GM19023 (cell line): ENCODE measurements around the gene GPATCH3.

ENCODE experiments used
- ATAC-seq: cut with Tn5 transposase; IDR thresholded peaks from one replicate; pipeline ENCODE4 v1.9.1; 2021; ENCODE audit warnings: mild to moderate bottlenecking, moderate library complexity; ENCODE audit not compliant: unreplicated experiment

Gene GPATCH3

GRCh38 chr1:26864610-26865480, 35.4 kb downstream of the GPATCH3 start:
- peak; percentile 93 for ATAC-seq

GRCh38 chr1:26863685-26864077, 36.6 kb downstream of the GPATCH3 start:
- ATAC-seq, result no peak

GRCh38 chr1:26862781-26863684, 37.2 kb downstream of the GPATCH3 start, which contains the start of gene SFN:
TSS of gene SFN (plus strand) at chr1:26863149. CDS start at chr1:26863213, 64 bp downstream.
- ATAC-seq, result no peak

DNA sequence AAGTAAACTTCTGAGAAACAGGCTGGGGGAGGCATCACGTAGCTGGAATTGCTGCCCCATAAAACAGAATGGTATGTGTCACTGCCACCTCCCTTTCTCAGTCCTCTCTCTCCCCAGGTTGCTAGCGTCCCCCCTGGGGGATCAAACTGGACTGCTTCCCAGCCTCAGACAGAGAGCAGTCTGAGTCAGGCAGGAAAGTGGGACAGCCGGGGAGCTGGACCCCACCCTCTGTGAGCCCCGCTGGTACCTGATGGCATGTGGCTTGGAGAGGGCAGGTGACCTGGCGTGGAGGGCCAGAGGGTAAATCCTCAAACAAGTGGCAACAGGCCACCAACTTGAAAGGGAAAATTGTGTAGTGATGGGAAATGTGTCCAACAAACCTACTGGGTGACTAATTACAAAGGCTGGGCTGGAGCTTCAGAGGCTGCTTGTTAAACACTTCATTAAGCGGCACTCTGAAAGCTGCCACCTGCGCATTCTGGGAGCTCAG, 38.3 kb downstream of the GPATCH3 start:
- ATAC-seq, result no peak

- ATAC-seq, result no peak
Observed at GRCh38 chr1:26861286-26861701, 39.0 kb downstream of the GPATCH3 start.

GRCh38 chr1:26858891-26859640, 41.2 kb downstream of the GPATCH3 start:
- no peak for ATAC-seq

- no peak for ATAC-seq
Observed at GRCh38 chr1:26858160-26858559, 42.1 kb downstream of the GPATCH3 start.

- ATAC-seq, result no peak
Observed at GRCh38 chr1:26857473-26858060, 42.7 kb downstream of the GPATCH3 start.

GRCh38 chr1:26856604-26857469, 43.4 kb downstream of the GPATCH3 start:
- no peak for ATAC-seq

DNA sequence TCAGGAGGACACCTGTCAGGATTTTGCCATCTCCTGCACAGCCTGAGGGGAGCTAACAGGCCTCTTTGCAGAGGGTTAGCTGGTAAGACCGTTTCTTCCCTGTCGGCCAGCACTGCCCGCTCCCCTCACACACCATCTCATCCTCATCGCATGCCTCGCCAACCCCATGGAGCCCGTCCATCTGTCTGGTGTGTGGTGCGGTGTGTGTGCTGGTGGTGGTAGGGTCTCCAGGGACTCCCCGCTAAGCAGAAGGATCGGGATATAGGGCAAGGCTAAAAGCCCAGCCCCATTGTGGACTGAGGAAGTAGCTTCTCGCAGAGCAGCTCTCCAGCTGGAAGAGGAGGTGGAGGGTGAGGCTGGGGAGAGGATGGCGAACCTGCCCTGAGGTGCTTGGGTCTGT, 44.1 kb downstream of the GPATCH3 start:
- ATAC-seq, result no peak

GRCh38 chr1:26855636-26856035, 44.6 kb downstream of the GPATCH3 start:
- no peak for ATAC-seq

- ATAC-seq, result no peak
Observed at GRCh38 chr1:26854906-26855305, 45.4 kb downstream of the GPATCH3 start.

DNA sequence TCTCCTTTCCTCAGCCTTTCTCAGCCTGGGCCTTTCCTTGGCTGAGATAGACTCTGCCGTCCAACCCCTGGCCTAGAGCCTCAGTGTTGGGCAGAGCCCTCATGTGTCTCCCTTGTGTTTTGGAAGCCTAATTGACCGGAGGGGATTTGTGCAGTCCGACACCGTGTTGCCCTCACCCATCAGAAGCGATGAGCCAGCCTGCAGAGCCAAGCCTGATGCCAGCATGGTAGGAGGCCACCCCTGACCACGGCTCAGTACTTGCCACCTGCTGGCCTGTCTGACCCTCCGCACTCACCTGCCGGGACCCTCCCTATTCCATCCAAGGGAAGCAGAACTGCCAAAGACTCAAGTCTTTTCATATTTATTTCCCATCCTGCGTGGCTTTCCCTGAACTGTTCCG, 46.7 kb downstream of the GPATCH3 start:
- ATAC-seq, result no peak

DNA sequence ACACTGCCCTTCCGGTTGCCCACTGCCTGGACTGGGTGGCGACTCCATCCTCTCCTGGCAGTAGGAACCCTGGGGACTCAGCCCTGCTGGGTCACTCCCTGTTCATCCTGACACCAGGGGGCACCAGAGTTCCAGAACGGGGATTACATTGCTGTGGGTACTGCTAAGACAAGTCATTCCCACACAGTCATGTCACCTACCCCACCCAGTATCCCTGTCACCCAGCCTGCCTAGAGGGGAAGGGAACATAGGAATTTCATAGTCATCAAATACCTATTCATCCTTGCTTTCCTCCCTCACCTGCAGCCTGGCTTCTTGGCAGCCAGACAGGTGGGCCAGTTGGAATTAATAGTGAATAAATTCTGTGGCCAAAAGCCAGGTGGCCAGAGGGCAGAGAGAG, 47.1 kb downstream of the GPATCH3 start:
- no peak for ATAC-seq

DNA sequence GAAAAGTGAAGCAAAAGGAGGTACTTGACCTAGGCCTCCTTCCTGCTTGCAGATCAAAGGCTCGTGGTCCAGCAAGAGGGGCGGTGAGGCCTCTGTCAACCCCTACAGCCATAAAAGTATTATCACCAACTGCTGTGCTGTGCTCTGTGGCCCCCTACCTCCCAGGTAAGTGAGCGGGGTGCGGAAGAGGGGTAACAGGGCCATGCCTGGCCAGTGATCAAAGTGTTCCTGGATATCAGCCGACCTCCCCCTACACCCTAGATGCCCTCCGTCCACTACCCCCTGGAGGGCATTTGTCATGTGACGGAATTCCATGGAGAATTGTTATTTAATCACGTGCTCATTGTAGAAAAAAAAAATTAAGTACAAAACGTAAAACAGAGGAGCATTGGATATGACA, 47.6 kb downstream of the GPATCH3 start:
- no peak for ATAC-seq

DNA sequence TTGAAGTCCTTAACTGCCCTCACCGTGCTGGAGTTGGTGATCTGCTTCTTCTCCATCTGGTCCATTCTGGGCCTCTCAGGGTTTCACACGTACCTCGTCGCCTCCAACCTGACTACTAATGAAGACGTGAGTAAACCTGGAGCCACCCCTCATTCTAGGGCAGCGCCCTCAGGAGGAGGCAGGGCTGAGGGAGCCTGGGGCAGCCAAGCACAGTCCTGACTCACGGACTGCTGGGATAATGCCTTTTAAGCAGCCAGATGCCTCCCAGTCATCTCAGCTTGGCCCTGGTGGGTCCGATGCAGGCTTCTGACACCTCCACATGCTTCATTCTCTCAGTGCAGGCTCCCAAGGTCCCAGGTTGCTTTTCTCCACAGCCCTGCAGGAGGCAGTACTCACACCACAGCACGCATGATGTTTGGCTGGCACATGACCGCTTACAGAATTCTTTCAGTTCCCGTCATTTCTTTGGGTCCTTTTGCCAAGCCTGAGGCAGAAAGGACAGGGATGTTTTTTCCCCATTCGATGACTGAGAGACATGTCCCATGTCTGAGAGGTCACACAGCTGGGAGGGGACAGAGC, 49.1 kb downstream of the GPATCH3 start:
- ATAC-seq, result no peak

DNA sequence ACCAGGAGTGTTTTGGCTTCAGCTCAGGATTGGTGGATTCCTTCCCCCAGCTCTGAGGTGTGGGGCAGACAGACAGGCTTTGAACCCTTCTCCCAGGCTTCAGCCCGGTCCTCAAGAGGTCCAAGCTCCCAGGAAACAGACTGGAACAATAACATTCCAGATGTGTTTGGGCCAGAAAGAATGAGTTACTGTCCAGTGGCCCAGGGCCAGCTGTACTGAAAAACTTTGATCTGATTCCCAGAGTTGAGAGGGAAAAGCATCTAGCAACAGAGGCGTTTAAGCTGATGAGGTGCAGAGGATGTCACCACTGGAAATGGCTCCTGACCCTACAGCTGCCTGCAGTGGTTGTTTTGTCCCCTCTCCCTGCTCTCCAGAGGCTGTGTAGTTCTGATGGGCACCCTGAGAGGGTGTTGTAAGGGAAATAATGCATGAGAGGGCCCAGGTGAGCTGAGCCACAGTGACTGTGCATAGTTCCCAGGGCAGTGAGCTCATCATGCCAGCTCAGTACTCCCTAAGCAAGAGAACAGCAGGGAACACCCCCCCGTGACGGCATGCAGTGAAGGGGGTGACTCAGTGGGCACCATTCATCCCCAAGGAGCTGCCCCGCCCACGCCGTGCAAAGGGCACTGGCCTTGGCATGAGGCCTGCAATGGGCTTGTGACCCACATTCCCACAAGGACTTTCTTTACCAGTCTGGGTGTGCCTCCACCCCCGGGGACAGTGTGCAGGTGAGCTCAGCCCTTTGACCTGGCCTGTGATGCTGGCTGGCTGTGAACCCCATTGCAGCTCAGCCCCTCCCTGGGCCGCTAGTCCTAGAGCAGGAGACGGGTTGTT, 51.1 kb downstream of the GPATCH3 start:
- ATAC-seq, result no peak

- ATAC-seq, result no peak
Observed at GRCh38 chr1:26848499-26848898, 51.8 kb downstream of the GPATCH3 start.
